Right forelimb (tissue), 1 donor: Measurements from ENCODE around the gene ZNF850.
A peak's percentile ranks its signal among the peaks of the same experiment; 100 is the strongest.

ENCODE experiments used
- DNase-seq: peaks from one replicate; pipeline ENCODE4 v3.0.0-alpha.2; 2018

ZNF850 gene

GRCh38 chr19:36687214-36688056 is 85.2 kb downstream of the ZNF850 start, which contains the start of gene ZNF567:
Gene ZNF567 (plus strand): TSS chr19:36687612. CDS start chr19:36694868, 7,256 bp downstream.
- DNase-seq = peak; percentile 98

- DNase-seq = peak; percentile 50
These were observed 86.0 kb downstream of the ZNF850 start for GRCh38 chr19:36686365-36687213.

GRCh38 chr19:36685835-36686234 is 86.8 kb downstream of the ZNF850 start:
- no peak for DNase-seq

GRCh38 chr19:36679455-36679854 is 93.2 kb downstream of the ZNF850 start:
- no peak for DNase-seq

GRCh38 chr19:36674201-36674600 is 98.4 kb downstream of the ZNF850 start:
- DNase-seq = no peak

GRCh38 chr19:36672368-36672767 is 100.2 kb downstream of the ZNF850 start:
- no peak for DNase-seq

- DNase-seq = no peak
These were observed 104.0 kb downstream of the ZNF850 start for GRCh38 chr19:36668646-36669045.

- DNase-seq = no peak
These were observed 106.8 kb downstream of the ZNF850 start for GRCh38 chr19:36665832-36666231.
